ENCODE data around the gene AP4S1.

DNA sequence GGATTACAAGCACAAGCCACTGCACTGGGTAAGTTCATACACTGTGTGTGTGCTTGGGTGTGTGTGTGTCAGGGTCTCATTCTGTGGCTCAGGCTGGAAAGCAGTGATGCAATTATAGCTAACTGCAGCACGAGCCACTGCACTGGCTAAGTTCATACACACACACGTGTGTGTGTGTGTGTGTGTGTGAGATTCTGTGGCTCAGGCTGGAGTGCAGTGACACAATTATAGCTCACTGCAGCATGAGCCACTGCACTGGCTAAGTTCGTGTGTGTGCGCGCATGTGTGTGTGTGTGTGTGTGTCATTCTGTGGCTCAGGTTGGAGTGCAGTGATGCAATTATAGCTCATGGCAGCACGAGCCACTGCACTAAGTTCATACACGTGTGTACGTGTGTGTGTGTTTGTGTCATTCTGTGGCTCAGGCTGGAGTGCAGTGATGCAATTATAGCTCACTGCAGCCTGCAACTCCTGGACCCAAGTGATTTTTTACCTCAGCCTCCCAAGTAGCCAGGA, 96.7 kb downstream of the AP4S1 start:
- TF ChIP-seq, protein P1, sequence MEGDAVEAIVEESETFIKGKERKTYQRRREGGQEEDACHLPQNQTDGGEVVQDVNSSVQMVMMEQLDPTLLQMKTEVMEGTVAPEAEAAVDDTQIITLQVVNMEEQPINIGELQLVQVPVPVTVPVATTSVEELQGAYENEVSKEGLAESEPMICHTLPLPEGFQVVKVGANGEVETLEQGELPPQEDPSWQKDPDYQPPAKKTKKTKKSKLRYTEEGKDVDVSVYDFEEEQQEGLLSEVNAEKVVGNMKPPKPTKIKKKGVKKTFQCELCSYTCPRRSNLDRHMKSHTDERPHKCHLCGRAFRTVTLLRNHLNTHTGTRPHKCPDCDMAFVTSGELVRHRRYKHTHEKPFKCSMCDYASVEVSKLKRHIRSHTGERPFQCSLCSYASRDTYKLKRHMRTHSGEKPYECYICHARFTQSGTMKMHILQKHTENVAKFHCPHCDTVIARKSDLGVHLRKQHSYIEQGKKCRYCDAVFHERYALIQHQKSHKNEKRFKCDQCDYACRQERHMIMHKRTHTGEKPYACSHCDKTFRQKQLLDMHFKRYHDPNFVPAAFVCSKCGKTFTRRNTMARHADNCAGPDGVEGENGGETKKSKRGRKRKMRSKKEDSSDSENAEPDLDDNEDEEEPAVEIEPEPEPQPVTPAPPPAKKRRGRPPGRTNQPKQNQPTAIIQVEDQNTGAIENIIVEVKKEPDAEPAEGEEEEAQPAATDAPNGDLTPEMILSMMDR (IDR thresholded peaks at IDR 0.05): no peak
- TF ChIP-seq POLR2AphosphoS5 (IDR thresholded peaks at IDR 0.05; ENCODE audit: low read depth, low read length) (no peak), SIN3A (IDR thresholded peaks at IDR 0.05; ENCODE audit: borderline replicate concordance, insufficient read depth, low read depth, low read length) (no peak), TCF7L2 (IDR thresholded peaks at IDR 0.05; ENCODE audit: low read depth, low read length) (no peak)

Measured in Panc1 (cell line).